Stimulated activated CD4-positive, alpha-beta T cell treated with anti-CD3 and anti-CD28 coated beads, Interleukin-15, amount 100 ng/mL, for 1 hour (primary cell): ENCODE data around the gene EBLN2.

Source experiments
- DNase-seq, 2 donors: peaks; one replicate each; pipeline ENCODE4 v3.0.0-alpha.2; 2020; ENCODE audit warnings: low read depth in 1 of 2, low spot score in 1 of 2

EBLN2 gene

GRCh38 chr3:73061416-73061815 lies at the start of gene EBLN2:
Gene EBLN2 (plus strand): TSS chr3:73061659. CDS start chr3:73062082, 423 bp downstream.
- no peak for DNase-seq

DNA sequence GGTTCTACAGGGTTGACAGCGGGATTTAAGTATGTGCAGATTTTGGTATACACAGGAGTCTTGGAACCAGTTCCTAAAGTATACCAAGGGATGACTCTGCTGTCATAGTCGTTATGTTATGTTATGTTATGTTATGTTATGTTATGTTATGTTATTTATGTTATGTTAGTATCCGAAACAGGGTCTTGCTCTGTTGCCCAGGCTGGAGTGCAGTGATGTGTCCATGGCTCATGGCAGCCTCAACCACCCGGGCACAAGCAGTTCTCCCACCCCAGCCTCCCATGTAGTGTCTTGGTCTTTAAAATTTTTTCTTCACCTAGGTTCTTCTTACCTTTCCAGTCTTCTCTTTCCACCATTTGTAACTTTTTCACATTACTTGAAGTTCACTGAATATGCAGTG lies 43.2 kb upstream of the EBLN2 start:
- no peak for DNase-seq

DNA sequence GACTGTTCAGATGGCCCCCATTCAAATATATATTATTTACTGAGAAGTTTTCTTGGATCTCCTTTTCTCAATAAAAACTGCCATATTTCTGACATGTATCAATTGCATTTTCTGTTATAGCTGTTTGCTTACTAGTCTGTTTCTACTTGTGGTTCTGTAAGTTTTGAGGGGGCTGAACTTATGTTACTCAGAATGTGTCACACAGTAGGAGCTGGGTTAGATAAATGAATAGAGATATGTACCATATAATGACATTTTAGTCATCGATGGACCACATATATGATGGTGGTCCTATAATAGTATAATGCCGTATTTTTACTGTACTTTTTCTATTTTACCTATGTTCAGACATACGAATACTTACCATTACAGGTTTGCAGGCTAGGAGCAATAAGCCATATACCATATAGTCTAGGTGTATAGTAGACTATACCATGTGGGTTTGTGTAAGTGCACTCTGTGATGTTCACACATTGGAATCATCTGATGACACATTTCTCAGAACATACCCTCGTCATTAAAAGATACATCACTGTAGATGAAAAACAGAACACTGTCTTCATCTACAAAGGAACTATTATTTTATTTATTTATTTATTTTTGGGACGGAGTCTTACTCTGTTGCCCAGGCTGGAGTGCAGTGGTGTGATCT lies 42.5 kb upstream of the EBLN2 start:
- DNase-seq, result no peak

GRCh38 chr3:73021301-73021835 lies 40.1 kb upstream of the EBLN2 start:
- no peak for DNase-seq

- DNase-seq, result no peak
Measured at GRCh38 chr3:73024836-73025235, 36.6 kb upstream of the EBLN2 start.

GRCh38 chr3:73026111-73026759 lies 35.2 kb upstream of the EBLN2 start:
- DNase-seq, result no peak

GRCh38 chr3:73026760-73027113 lies 34.7 kb upstream of the EBLN2 start:
- no peak for DNase-seq

- DNase-seq, result no peak
Measured at GRCh38 chr3:73028803-73029202, 32.7 kb upstream of the EBLN2 start.

- no peak for DNase-seq
Measured at GRCh38 chr3:73029321-73029796, 32.1 kb upstream of the EBLN2 start.

GRCh38 chr3:73030073-73030597 lies 31.3 kb upstream of the EBLN2 start:
- DNase-seq, result no peak

DNA sequence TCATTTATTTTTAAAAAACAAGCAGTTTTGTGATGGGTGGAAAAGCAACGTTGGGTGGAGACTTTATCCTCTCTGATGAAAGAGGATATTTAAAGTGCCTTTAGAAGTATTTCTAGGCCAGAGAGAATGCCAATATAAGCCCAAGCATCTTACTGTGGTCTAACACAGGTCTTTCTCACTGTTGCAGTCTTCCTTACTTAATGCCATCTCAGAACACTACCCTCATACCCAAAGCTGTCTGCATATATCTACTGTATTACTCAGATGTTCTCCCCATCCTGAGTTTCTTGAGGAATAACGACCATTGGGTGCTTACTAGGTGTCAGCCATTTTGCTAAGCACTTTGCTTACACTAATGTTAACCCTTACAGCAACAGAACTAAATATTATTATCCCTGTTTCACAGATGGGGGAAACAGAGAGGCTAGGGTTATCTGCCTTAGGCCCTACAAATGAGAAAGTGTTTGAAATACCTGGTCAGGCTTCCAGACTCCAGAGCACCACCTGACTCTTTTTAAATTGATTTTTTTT lies 29.8 kb upstream of the EBLN2 start:
- DNase-seq, result no peak

GRCh38 chr3:73036694-73037591 lies 24.5 kb upstream of the EBLN2 start:
- no peak for DNase-seq

GRCh38 chr3:73041537-73041936 lies 19.9 kb upstream of the EBLN2 start:
- no peak for DNase-seq

DNA sequence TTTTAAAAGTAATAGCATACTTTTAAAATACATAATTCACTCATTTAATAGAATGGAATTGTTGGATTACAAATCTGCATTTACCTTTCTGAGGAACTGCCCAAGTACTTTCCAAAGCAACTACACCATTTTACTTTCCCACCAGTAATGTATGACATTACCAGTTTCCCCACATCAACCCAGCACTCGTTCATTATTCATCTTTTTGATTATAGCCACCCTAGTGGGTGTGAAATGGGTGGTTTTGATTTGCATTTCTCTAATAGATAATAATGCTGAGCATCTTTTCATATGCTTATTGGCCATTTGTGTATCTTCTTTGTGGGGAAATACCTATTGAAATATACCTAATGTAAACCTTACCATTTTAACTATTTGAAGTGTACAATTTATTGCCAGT lies 18.0 kb upstream of the EBLN2 start:
- no peak for DNase-seq

- DNase-seq, result no peak
Measured at GRCh38 chr3:73045391-73045790, 16.1 kb upstream of the EBLN2 start.

DNA sequence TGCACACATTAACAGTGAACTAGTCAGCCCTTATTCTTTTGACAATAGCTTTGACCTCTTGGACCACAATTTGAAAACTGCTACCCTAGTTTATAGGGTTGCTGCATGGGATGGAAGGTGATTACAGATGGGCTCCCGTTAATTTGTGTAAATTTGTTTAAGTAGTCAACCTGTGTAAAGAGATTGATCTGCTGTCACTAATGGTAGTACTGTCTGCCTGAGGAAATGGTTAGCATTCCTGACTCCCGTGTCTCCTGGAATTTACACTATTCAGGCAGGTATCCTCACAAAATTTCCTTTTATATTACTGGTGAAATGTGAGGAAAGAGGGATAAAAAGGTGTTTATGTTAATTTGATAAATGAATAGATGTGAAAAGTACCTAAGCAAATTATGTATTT lies 15.3 kb upstream of the EBLN2 start:
- no peak for DNase-seq

GRCh38 chr3:73049319-73049718 lies 12.1 kb upstream of the EBLN2 start:
- DNase-seq, result no peak

DNA sequence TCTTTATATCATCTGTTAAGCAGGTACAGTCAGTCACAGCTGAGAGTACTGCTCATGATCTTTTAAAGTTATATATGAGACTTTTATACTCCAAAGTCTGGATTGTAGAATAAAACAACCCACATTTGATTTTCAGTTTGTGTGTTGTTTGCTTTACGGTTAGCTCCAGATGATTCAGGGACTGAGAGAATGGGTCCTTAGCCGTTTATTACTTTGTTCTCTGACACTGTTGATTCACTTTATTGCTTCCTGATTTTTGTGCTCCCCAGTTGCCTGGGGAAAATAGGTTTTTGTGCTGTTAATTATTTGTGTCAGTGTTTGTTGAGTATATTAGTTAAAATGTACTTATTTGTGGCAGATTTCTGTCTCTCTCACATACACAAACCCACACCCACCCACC lies 8.6 kb upstream of the EBLN2 start:
- no peak for DNase-seq

DNA sequence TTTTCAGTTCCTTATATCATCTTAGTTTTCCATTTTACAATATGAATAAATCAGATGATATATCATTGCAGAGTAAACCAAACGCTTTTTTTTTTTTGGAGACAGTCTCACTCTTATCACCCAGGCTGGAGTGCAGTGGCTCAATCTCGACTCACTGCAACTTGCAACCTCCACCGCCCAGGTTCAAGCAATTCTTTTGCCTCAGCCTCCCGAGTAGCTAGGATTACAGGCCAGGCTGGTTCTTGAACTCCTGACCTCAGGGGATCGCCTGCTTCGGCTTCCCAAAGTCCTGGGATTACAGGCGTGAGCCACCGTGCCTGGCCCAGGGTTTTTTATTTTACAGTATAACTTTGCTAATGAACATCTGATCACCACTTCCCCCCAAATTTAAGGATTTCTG lies 5.9 kb upstream of the EBLN2 start:
- DNase-seq, result no peak

GRCh38 chr3:73056014-73056844 lies 5.2 kb upstream of the EBLN2 start:
- no peak for DNase-seq

GRCh38 chr3:73056845-73057150 lies 4.7 kb upstream of the EBLN2 start:
- no peak for DNase-seq
